MM.1S (cell line): Measurements from ENCODE around the gene ADPRH.

ENCODE experiments used
- DNase-seq: peaks from one replicate; pipeline ENCODE4 v3.0.0-alpha.2; 2015
- H2AFZ ChIP-seq: fragments of 300-600 bp; sonication (generic); 2 replicates; pipeline ENCODE4 v1.6.0; 2016; ENCODE audit warnings: antibody characterized with exemption, low read length
- H3F3A ChIP-seq: fragments of 300-600 bp; sonication (generic); 2 replicates; pipeline ENCODE4 v1.6.1; 2016; ENCODE audit warnings: mild to moderate bottlenecking, antibody characterized with exemption, low read length, moderate library complexity, mixed read lengths; ENCODE audit not compliant: insufficient read depth
- H3K27ac ChIP-seq: fragments of 300-600 bp; sonication (generic); 2 replicates; pipeline ENCODE4 v1.5.1; 2016; ENCODE audit warnings: mild to moderate bottlenecking, low read length
- H3K27me3 ChIP-seq: fragments of 300-600 bp; sonication (generic); replicated peaks from 2 replicates; pipeline ENCODE4 v1.6.0; 2016; ENCODE audit warnings: low read length; ENCODE audit not compliant: insufficient read depth
- H3K36me3 ChIP-seq: fragments of 300-600 bp; sonication (generic); replicated peaks from 2 replicates; pipeline ENCODE4 v1.6.1; 2016; ENCODE audit warnings: mild to moderate bottlenecking, low read length, mixed read lengths; ENCODE audit not compliant: insufficient read depth
- H3K4me1 ChIP-seq: fragments of 300-600 bp; sonication (generic); 2 replicates; pipeline ENCODE4 v1.6.1; 2016; ENCODE audit warnings: low read length, mixed read lengths
- H3K4me2 ChIP-seq: fragments of 300-600 bp; sonication (generic); 2 replicates; pipeline ENCODE4 v1.6.0; 2016; ENCODE audit warnings: low read depth, low read length
- H3K4me3 ChIP-seq: fragments of 300-600 bp; sonication (generic); 2 replicates; pipeline ENCODE4 v1.5.1; 2016; ENCODE audit warnings: low read length, mixed read lengths
- H3K79me2 ChIP-seq: fragments of 300-600 bp; sonication (generic); 2 replicates; pipeline ENCODE4 v1.6.1; 2016; ENCODE audit warnings: mixed run types, low read length, mixed read lengths
- H3K9ac ChIP-seq: fragments of 300-600 bp; sonication (generic); 2 replicates; pipeline ENCODE4 v1.6.1; 2016; ENCODE audit warnings: low read length, mixed read lengths
- H3K9me2 ChIP-seq: fragments of 300-600 bp; sonication (generic); replicated peaks from 2 replicates; pipeline ENCODE4 v1.6.1; 2016; ENCODE audit warnings: mild to moderate bottlenecking, low read length, mixed read lengths; ENCODE audit not compliant: insufficient read depth
- H3K9me3 ChIP-seq: fragments of 300-600 bp; sonication (generic); replicated peaks from 2 replicates; pipeline ENCODE4 v1.6.1; 2016; ENCODE audit warnings: mild to moderate bottlenecking, low read length, mixed read lengths; ENCODE audit not compliant: insufficient read depth
- H4K20me1 ChIP-seq: fragments of 300-600 bp; sonication (generic); 2 replicates; pipeline ENCODE4 v1.6.1; 2016; ENCODE audit warnings: mild to moderate bottlenecking, low read length, moderate library complexity, mixed read lengths; ENCODE audit not compliant: insufficient read depth
- EZH2 ChIP-seq: fragments of 300-600 bp; sonication (generic); optimal IDR thresholded peaks from 2 replicates; pipeline ENCODE3; 2017; ENCODE audit warnings: low read depth, mild to moderate bottlenecking, antibody characterized with exemption, low read length, mixed read lengths
- EZH2phosphoT487 ChIP-seq: fragments of 300-600 bp; sonication (generic); IDR thresholded peaks from 2 replicates; pipeline ENCODE4 v1.6.1; 2018; ENCODE audit warnings: antibody characterized with exemption, low read length
- TF ChIP-seq, protein P1 (sequence below): fragments of 300-600 bp; sonication (generic); IDR thresholded peaks from 2 replicates; pipeline ENCODE4 v1.5.1; 2016; ENCODE audit warnings: antibody characterized with exemption, low read length, mixed read lengths

Gene ADPRH

DNA sequence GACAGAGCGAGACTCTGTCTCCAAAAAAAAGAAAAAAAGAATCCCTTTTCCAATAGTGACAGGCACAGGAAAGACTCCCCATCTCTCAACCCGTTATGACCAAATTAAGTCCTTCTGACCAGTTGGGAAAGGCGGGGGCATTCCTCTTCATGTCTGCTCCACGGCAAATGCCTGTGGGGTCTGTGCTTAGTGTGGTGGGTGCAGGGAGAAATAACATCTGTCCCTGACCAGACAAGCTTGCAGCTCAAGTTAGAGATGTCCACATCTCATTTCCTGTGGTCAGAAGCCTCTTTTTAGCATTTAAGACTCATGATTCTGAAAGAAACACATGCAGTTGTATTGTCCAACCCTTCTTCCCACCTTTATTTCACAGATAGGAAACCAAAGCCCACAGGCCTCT lies 34.6 kb downstream of the ADPRH start:
- Histone ChIP-seq H3K4me3 (no peak overlapping the region), H3F3A (no peaks in the 10 kb centered on the region), H3K9ac (no peak overlapping the region), H3K79me2 (no peaks in the 10 kb centered on the region), H3K36me3 (no peaks in the 10 kb centered on the region), H3K27me3 (no peaks in the 10 kb centered on the region), H2AFZ (no peak overlapping the region), H3K9me3 (no peaks in the 10 kb centered on the region), H4K20me1 (no peaks in the 10 kb centered on the region), H3K4me2 (no peak overlapping the region), H3K9me2 (no peaks in the 10 kb centered on the region), H3K27ac (no peak overlapping the region), H3K4me1 (peaks cover 6% of the 10 kb centered on the region; the same call in 1 of the 2 replicates)
- no peak for DNase-seq
- TF ChIP-seq EZH2phosphoT487 (no peak), EZH2 (no peak)
- TF ChIP-seq, protein P1, sequence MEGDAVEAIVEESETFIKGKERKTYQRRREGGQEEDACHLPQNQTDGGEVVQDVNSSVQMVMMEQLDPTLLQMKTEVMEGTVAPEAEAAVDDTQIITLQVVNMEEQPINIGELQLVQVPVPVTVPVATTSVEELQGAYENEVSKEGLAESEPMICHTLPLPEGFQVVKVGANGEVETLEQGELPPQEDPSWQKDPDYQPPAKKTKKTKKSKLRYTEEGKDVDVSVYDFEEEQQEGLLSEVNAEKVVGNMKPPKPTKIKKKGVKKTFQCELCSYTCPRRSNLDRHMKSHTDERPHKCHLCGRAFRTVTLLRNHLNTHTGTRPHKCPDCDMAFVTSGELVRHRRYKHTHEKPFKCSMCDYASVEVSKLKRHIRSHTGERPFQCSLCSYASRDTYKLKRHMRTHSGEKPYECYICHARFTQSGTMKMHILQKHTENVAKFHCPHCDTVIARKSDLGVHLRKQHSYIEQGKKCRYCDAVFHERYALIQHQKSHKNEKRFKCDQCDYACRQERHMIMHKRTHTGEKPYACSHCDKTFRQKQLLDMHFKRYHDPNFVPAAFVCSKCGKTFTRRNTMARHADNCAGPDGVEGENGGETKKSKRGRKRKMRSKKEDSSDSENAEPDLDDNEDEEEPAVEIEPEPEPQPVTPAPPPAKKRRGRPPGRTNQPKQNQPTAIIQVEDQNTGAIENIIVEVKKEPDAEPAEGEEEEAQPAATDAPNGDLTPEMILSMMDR, result no peak

DNA sequence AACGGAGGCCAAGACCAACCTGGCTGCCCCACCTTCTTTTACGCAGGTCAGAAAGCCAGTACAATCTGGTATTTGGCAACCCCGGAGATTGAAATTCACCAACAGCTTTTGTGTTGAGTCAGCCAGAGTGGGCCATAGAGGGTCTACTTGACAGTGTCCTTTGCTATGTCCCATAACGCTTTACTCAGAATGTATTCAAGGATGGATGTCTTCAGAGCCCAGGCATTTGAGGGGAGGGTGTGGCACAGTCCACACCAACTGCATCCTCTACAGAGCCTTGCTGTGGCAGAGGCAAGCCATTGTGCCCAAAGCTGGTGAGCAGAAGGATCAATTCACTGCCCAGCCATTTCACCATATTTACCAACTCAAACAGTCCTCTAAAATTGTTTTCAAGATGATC lies 36.8 kb downstream of the ADPRH start:
- Histone ChIP-seq H3K9me3 (no peaks in the 10 kb centered on the region), H3K4me2 (no peak overlapping the region), H3K4me3 (no peak overlapping the region), H4K20me1 (no peaks in the 10 kb centered on the region), H3K79me2 (no peaks in the 10 kb centered on the region), H2AFZ (no peak overlapping the region), H3K27me3 (no peaks in the 10 kb centered on the region), H3K4me1 (peaks cover 11% of the 10 kb centered on the region), H3K9ac (no peak overlapping the region), H3K9me2 (no peaks in the 10 kb centered on the region), H3F3A (no peaks in the 10 kb centered on the region), H3K36me3 (no peaks in the 10 kb centered on the region), H3K27ac (no peak overlapping the region)
- TF ChIP-seq, protein P1, result no peak
- TF ChIP-seq EZH2 (no peak), EZH2phosphoT487 (no peak)
- DNase-seq, result no peak

DNA sequence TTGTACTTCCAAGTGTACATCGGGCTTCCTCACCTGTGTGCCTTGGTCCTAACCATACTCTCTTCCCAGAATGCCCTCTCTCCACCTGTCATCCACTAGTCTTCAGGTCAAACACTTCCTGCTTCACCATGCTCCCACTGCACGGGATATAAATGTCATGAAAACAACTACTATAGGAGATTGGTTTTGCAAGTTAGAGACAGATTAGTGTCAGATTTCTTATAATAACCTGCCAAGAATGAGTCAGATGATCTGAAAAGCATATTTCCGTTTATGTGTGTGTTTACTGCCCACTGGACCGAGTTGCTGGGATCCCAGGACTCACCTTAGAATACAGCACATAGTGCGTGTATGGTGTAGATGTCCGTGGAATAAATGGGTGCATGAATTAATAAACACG lies 39.8 kb downstream of the ADPRH start:
- Histone ChIP-seq H3K36me3 (no peaks in the 10 kb centered on the region), H3K4me1 (peaks cover 4% of the 10 kb centered on the region; the same call in 1 of the 2 replicates), H3K9me3 (no peaks in the 10 kb centered on the region), H2AFZ (peak overlapping the region; percentile 27; the same call in 1 of the 2 replicates), H3K9me2 (no peaks in the 10 kb centered on the region), H3K4me2 (no peak overlapping the region), H3K27ac (no peak overlapping the region), H3K79me2 (no peaks in the 10 kb centered on the region), H4K20me1 (no peaks in the 10 kb centered on the region), H3K9ac (no peak overlapping the region), H3K4me3 (no peak overlapping the region), H3K27me3 (no peaks in the 10 kb centered on the region), H3F3A (no peaks in the 10 kb centered on the region)
- no peak for TF ChIP-seq EZH2phosphoT487
- TF ChIP-seq, protein P1, result peak; percentile 20
- no peak for DNase-seq
